Fibroblast of skin of left biceps (primary cell): ENCODE data around the gene MEGF8.

Experiments used
- DNase-seq, 2 experiments: peaks; one replicate each; pipeline ENCODE4 v3.0.0-alpha.2; 2013; ENCODE audit warnings: low read depth in 2 of 2

Gene MEGF8

DNA sequence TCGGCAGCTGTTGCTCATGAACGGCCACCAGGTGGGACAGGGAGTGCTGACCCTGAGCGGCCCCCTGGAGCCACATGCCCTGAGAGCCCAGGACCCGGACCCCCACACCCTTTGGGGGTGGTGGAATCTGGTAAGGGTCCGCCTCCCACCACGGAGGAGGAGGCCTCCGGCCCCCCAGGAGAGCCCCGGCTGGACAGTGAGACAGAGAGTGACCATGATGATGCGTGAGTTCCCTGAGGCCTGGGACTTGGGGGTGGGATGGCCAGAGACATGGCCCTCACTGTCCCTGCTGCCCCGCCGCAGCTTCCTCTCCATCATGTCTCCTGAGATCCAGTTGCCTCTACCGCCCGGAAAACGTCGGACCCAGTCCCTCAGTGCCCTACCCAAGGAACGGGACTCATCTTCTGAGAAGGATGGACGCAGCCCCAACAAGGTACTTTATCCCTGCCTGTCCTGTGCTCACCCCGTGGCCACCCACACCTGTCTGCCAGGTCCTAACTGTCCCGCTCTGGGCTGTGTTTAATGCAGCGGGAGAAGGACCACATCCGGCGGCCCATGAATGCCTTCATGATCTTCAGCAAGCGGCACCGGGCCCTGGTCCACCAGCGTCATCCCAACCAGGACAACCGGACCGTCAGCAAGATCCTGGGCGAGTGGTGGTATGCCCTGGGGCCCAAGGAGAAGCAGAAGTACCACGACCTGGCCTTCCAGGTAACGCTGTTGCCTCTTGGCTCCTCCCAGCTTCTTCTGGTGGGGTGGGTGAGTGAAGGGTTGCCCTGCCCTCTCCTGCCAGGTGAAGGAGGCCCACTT lies 38.2 kb upstream of the MEGF8 start:
- DNase-seq = no peak

DNA sequence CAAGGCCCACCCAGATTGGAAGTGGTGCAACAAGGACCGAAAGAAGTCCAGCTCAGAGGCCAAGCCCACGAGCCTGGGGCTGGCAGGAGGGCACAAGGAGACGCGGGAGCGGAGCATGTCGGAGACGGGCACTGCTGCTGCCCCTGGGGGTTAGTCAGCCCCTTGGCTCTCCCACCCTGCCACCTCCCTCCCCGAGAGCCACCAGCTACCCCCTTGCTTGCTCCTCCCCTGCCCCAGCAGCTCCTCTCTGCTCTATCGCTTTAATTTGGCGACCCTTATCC lies 37.7 kb upstream of the MEGF8 start:
- DNase-seq = no peak

DNA sequence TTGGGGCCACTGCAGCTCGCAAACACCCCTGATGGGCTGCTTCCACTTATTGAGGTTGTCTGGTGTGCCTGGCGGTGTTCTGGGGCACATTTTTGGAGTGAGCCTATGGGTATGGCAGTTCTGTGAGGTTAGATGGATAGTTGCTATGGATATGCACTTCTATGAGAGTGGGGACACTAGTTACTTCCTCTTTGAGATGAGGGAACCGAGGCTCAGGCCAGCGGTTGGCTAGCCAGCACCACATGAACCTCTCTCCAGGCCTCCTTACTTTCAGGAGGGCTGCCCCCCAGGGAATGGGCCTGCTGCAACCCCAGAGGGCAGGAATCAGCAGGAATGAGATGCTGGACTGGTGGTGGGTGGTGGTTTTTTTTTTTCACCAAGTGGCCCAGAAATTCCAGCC lies 37.0 kb upstream of the MEGF8 start:
- no peak for DNase-seq

DNA sequence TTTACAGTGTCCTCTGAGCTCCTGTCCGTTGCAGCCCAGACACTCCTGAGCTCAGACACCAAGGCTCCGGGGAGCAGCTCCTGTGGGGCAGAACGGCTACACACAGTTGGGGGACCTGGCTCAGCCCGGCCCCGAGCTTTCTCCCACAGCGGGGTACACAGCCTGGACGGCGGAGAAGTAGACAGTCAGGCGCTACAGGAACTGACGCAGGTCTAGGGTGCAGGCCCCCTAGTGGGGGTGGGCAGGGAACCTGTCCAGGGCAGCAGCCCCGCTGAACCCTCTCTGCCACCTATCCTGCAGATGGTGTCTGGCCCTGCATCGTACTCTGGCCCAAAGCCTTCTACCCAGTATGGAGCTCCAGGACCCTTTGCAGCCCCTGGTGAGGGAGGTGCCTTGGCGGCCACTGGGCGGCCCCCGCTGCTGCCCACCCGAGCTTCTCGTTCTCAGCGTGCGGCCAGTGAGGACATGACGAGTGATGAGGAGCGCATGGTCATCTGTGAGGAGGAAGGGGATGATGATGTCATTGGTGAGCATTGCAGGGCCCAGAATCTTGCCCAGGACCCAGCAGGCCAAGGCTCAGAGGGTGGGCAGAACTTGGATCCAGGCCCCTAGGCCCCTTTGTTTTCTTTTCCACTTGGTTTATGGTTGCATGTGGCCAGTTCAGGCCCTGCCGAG lies 36.4 kb upstream of the MEGF8 start:
- DNase-seq = no peak

DNA sequence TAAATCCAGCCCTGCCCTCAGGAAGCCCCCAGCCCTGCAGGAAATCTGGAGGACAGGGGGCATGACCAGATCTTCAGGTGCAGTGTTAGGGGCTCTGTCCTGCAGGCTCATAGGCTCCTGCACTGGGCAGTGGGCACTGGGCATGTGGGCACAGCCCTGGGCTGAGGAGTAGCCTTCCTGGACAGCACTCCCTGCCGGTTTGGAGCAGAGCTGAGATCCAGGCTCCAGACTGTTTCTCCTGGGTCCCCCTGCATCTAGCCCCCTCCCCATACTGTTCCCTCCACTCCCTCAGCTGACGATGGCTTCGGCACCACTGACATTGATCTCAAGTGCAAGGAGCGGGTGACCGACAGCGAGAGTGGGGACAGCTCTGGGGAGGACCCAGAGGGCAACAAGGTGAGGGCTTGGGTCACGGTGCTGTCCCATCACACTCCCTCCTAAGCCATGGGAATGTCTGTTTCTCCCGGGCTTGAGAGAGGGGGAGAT lies 35.8 kb upstream of the MEGF8 start:
- DNase-seq = no peak

DNA sequence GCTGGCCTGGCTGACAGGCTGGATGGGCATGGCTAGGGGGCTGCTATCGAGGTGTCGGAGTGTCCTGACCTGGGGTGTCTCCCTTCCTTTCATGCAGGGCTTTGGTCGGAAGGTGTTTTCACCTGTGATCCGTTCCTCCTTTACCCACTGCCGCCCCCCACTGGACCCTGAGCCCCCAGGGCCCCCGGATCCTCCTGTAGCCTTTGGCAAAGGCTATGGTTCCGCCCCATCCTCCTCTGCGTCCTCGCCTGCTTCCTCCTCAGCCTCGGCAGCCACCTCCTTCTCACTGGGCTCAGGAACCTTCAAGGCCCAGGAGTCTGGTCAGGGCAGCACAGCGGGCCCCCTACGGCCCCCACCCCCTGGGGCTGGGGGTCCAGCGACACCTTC lies 35.3 kb upstream of the MEGF8 start:
- DNase-seq = no peak

DNA sequence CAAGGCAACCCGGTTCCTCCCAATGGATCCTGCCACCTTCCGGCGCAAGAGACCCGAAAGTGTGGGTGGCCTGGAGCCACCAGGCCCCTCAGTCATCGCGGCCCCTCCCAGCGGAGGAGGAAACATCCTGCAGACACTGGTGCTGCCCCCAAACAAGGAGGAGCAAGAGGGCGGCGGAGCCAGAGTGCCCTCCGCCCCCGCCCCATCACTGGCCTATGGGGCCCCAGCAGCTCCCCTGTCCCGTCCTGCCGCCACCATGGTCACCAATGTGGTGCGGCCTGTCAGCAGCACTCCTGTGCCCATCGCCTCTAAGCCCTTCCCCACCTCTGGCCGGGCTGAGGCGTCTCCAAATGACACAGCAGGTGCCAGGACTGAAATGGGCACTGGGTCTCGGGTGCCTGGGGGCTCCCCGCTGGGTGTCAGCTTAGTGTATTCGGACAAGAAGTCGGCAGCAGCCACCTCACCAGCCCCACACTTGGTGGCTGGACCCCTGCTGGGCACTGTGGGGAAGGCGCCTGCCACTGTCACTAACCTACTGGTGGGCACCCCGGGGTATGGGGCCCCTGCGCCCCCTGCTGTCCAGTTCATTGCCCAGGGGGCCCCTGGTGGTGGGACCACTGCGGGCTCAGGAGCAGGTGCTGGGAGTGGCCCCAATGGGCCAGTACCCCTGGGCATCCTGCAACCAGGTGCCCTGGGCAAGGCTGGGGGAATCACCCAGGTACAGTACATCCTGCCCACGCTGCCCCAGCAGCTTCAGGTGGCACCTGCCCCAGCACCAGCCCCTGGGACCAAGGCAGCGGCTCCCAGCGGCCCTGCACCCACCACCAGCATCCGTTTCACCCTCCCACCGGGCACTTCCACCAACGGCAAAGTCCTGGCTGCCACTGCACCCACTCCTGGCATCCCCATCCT lies 34.7 kb upstream of the MEGF8 start:
- DNase-seq = no peak

DNA sequence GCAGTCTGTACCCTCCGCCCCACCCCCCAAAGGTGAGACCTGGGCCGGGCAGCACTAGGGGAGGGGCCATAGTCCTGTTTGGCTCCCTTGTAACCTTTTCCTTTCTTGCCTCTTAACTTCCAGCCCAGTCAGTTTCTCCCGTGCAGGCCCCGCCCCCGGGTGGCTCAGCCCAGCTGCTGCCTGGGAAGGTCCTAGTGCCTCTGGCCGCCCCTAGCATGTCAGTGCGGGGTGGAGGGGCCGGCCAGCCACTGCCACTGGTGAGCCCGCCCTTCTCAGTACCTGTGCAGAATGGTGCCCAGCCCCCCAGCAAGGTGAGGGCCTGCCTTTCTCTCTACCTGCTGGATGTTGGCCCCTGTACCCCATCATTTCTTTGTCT lies 34.0 kb upstream of the MEGF8 start:
- DNase-seq = no peak

DNA sequence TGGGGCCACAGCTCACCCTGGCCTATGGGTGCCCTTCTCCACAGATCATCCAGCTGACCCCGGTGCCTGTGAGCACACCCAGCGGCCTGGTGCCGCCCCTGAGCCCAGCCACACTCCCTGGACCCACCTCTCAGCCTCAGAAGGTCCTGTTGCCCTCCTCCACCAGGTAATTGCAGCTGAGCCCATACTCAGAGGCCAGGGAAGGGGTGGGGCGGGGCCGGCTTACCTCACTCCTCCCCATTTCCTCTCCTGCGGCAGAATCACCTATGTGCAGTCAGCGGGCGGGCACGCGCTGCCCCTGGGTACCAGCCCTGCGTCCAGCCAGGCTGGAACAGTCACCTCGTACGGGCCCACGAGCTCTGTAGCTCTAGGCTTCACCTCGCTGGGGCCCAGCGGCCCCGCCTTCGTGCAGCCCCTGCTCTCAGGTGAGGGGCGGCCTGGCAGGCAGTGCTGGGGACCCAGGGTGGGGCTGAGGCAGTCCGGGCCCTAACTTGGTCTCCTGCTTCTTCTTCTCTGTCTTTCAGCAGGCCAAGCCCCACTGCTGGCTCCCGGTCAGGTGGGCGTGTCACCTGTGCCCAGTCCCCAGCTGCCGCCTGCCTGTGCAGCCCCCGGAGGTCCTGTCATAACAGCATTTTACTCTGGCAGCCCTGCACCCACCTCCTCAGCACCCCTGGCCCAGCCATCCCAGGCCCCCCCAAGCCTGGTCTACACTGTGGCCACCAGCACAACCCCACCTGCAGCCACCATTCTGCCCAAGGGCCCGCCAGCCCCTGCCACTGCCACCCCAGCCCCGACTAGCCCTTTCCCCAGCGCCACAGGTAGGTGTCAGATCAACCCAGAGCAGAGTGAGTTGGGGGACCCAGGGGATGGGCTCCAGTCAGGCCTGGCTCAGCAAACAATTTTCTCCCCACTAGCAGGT lies 33.1 kb upstream of the MEGF8 start:
- DNase-seq = no peak

DNA sequence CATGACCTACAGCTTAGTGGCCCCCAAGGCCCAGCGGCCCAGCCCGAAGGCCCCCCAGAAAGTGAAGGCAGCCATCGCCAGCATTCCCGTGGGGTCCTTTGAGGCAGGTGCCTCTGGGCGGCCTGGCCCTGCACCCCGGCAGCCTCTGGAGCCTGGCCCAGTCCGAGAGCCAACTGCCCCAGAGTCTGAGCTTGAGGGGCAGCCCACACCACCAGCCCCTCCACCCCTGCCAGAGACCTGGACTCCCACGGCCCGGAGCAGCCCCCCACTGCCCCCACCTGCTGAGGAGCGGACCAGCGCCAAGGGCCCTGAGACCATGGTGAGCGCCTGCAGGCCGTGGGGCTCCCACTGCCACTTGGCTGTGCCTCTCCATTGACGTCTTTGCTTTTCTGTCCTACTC lies 32.5 kb upstream of the MEGF8 start:
- no peak for DNase-seq

DNA sequence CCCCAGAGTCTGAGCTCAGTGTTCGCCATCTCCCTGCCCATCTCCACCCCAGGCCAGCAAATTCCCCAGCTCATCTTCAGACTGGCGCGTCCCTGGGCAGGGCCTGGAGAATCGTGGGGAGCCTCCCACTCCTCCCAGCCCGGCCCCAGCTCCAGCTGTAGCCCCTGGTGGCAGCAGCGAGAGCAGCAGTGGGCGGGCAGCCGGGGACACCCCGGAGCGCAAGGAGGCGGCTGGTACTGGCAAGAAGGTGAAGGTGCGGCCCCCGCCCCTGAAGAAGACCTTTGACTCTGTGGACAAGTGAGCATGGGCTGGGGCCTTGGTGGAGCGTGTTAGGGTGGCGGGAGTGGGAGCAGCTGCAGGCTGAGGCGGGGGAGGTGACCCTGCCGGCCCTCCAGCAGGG lies 31.9 kb upstream of the MEGF8 start:
- DNase-seq = no peak

DNA sequence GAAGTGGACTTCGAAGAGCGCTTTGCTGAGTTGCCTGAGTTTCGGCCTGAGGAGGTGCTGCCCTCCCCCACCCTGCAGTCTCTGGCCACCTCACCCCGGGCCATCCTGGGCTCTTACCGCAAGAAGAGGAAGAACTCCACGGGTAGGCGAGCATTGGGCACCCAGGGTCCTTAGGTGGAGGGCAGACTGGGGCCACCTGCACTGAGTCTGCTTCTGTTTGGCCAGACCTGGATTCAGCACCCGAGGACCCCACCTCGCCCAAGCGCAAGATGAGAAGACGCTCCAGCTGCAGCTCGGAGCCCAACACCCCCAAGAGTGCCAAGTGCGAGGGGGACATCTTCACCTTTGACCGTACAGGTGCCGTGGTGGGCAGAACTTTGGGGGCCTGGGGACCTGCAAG lies 31.5 kb upstream of the MEGF8 start:
- DNase-seq = no peak

DNA sequence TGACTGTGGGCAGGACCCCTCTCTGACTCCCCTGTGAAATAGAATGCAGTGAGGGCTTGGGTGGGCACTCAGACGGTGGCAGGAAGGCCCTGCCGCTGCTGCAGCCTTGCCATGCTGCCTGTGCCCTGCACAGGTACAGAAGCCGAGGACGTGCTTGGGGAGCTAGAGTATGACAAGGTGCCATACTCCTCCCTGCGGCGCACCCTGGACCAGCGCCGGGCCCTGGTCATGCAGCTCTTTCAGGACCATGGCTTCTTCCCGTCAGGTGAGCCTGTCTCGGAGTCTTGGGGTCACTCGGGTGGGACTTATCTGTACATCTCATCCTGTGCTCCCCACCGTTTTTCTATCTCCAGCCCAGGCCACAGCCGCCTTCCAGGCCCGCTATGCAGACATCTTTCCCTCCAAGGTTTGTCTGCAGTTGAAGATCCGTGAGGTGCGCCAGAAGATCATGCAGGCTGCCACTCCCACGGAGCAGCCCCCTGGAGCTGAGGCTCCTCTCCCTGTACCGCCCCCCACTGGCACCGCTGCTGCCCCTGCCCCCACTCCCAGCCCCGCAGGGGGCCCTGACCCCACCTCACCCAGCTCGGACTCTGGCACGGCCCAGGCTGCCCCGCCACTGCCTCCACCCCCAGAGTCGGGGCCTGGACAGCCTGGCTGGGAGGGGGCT lies 30.8 kb upstream of the MEGF8 start:
- no peak for DNase-seq

DNA sequence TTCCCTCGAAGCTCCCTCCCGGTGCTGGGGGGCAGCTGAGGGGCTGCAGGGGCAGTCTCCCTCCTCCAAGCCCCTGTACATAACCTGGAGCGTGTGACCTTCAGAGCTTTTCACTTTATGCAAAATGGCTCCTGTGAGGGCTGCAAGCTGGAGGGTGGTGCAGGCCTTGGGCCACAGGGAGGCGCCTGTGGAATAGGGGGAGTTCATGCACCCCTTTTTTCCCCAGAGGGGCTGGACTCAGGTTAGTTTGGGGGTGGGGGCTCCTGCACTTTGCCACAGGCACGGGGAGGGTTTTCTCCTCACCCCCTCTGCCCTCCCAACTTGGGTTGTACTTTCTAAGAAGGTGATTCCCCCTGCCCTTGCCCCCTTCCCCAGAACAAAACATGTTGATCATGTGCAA lies 30.1 kb upstream of the MEGF8 start:
- DNase-seq = no peak

DNA sequence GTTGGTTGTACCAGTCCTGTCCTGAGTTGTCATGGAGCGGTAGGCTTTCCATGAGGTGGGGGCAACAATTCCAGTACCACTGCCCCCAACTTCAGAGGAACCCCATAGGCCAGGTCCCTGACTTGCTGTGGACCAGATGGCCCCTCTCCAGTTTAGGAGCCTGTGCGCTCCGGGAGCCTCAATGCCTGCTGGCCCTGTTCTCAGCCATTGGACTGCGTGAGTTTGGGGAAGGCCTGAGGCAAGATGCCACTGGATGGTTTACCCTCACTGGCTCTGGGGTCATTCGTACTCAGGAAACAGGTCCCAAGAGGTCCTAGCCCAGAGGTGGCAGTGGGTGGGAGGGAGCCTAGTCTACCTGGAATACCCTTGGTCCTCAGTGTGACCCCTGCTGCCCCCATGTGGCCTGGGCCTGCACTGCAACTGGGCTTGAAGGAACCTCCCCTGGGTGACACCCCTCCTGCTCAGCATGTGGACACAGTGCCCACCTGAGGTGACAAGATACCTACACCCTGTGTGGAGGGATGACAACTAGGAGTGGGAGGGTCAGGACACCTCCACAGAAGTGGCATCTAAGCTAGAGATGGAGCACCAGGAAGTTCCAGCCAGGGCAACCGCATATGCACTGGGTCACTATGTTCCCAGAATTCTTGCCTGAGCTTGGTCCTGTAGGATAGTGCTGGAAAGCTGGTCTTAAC lies 29.5 kb upstream of the MEGF8 start:
- DNase-seq = no peak

DNA sequence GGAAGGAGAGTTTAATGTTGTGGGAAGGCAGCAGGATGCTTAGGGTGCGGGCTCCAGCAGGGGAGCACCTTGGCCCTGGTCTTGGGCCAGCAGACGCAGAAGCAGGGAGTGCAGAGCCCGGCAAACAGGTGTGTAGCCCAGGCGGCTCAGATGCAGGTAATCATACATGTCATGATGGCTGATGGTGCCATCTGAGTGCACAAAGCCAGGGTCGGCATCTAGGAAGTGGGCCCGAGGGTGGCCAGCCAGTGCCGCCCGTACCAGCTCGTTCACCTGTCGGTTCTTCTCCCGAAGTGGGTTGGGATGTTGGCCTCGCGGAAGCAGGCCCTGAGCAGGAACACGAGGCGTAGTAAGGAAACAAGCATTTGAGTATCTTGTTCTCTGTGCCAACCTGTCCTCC lies 28.4 kb upstream of the MEGF8 start:
- no peak for DNase-seq

DNA sequence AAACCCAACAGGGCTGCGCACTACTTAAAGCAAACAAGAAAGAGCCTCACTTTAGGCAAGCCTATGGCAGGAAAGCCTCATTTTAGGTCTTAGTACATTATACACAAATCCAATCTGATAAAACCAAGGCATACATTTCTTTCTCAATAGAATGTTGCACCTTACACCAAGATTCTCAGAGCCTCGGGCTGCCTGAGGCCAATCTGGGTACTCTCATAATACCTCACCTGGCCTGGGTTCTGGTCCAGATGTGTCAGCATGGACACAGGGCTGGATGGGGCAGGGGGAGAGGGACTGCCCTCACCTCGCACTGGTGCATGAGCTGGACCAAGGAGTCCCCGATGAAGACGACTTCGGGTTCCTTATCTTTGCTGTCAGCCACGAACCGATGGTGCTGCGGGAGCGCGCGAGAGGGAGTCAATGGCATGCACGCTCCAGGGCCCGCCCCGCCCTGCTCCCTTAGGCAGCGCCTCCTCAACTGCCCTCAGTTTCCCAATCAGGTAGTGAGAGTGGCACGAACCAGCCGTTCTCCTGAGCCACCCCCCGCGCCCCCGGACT lies 23.7 kb upstream of the MEGF8 start, which contains the start of gene PRR19:
Gene PRR19 (plus strand): TSS at position 487 of the 558 bp plus-strand sequence. CDS start 7,453 bp downstream, outside the sequence.
- DNase-seq = no peak

DNA sequence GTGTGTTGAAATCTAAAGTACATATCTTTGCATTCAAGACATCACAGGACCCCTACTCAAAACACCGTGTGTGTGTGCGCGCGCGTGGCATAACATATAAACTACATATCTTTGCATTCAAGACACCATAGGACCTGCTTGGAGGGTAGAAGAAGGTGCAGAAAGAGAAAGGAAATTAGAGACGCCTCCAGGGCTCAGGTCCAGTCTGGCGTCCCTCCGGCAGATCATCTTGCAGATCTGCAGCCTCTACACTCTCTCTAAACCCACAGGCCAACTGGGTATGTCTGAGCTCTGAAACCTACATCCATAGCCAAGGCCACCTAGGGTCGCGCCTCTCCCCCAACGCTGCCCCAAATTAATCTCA lies 22.4 kb upstream of the MEGF8 start:
- no peak for DNase-seq

DNA sequence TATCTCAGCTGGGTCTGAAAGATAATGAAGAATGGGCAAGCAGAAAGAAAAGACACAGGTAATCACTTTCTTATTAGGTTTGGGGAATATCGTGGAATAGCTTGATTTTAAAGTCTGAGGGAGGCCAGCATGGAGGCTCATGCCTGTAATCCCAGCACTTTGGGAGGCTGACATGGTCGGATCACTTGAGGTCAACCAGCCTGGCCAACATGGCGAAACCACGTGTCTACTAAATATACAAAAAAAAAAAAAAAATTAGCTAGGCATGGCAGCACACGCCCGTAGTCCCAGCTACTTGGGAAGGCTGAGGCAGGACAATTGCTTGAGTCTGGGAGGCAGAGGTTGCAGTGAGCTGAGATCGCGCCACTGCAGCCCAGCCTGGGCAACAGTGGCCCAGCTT lies 21.6 kb upstream of the MEGF8 start:
- no peak for DNase-seq

DNA sequence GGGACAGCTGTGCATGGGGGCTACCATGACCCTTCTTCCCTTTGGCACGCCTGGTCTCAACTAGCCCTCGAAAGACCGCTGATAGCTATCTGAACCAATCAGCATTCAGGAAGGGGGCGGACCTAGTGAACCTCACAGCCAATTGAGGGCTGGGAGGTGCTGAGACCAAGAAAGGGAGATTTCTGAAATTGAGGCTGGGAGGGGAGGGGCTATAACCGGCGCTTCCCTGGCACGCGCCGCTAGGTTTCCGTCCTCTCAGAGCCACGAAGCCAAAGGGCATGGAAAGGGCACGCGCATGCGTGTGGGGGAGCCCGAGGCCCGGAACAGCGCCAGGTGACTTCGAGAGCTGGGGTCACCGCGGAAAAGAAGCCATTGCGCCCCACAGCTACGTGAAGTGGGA lies 18.8 kb upstream of the MEGF8 start:
- no peak for DNase-seq
